HG02571 (cell line): ENCODE results near the gene BRPF1.

Source experiments
- ATAC-seq: cut with Tn5 transposase; IDR thresholded peaks from one replicate; pipeline ENCODE4 v1.9.1; 2021; ENCODE audit warnings: mild to moderate bottlenecking, moderate library complexity; ENCODE audit not compliant: unreplicated experiment

Gene BRPF1

DNA sequence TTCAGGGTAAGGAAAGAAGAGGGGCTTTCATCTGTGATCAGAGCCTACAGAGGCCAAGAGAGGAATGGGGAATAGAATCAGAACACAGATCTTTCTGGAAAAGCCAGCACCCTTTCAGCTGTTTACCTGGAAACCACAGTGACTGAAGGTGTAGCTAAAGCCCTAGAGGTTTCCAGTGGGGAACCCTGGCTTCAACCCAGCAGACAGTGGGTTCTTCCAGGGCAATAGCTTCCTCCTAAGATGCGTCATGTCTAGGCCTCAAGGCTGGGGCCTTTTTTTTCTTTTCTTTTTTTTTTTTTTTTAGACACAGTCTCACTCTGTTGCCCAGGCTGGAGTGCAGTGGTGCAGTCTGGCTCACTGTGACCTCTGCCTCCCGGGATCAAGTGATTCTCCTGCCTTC, 31.0 kb upstream of the BRPF1 start:
- ATAC-seq, result no peak

DNA sequence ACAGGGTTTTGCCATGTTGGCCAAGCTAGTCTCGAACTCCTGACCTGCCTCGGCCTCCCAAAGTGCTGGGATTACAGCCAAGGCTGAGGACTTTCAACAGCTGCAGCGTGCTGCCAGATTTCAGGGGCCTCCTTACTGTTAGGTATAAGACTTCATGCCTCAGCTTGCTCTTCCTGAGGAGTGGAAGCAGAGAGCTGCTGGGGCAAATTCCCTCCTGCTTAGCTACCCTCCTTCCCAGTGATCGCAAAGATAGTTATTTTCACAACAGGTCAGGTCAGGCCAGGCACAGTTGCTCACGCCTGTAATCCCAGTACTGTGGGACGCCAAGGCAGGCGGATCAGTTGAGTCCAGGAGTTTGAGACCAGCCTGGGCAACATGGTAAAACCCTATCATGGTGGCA, 30.5 kb upstream of the BRPF1 start:
- no peak for ATAC-seq

DNA sequence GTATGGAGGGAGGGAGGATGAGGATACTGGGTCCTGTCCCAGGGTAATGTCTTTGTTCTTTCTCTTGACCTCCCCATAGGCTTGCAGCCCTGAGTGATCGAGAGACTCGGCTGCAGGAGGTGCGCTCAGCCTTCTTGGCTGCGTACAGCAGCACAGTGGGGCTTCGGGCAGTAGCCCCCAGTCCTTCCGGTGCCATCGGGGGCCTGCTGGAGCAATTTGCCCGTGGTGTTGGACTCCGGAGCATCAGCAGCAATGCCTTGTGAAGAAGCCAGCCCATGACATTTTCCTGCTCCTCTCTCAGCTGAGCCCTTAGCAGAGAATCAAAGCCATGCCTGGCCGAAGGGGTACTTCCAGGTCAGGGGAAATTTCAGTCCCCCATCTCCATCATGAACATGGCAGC, 29.8 kb upstream of the BRPF1 start:
- ATAC-seq, result no peak

DNA sequence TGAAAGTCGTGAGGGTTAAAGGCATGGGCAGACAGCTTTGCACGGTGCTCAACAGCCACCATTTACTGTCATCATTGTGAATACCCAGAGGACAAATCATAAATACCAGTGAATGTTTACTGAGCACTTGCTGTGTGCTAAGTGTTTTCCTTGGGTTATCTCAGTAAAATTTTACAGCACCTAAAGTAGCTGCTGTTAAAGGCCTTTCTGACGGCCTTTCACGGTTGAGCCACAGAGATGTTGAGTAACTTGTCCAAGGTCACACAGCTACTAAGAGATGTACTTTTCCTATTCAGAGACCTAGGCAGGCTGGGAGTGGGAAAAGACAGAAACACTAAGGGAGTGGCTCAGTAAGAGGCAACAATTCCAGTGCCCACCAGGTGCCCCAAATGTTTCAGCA, 28.3 kb upstream of the BRPF1 start:
- no peak for ATAC-seq

DNA sequence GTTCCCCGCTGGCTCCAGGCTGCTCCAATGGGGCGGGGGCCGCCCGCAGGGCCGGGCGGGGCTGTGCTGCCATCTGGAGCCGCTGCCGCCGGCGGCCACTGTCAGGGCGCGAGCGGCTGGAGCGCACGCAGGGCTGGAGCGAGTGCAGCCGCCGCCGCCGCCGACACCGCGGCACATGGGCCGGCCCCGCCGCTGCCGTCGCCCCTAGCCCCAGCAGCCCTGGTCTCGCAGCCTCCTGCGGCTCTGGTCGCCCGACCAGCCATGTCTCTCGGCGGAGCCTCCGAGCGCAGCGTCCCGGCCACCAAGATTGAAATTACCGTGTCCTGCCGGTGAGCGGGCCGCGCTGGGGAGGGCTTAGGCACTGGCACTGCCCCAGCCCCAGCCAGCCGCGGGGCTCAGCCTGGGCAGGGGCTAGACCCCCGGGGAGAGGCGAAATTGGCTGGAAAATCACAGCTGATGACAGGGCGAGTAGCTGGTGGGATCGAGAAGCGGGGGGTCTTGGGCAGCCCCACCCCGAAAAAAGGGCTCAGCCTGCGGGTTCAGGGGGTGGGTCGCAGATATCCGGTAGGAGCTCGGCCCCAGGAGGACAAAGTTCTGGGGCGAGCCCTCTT, 27.7 kb upstream of the BRPF1 start, which contains the start of gene CPNE9:
Gene CPNE9 (plus strand): TSS at position 98 of the 611 bp plus-strand sequence. CDS start 164 bp downstream, at position 262.
- no peak for ATAC-seq

DNA sequence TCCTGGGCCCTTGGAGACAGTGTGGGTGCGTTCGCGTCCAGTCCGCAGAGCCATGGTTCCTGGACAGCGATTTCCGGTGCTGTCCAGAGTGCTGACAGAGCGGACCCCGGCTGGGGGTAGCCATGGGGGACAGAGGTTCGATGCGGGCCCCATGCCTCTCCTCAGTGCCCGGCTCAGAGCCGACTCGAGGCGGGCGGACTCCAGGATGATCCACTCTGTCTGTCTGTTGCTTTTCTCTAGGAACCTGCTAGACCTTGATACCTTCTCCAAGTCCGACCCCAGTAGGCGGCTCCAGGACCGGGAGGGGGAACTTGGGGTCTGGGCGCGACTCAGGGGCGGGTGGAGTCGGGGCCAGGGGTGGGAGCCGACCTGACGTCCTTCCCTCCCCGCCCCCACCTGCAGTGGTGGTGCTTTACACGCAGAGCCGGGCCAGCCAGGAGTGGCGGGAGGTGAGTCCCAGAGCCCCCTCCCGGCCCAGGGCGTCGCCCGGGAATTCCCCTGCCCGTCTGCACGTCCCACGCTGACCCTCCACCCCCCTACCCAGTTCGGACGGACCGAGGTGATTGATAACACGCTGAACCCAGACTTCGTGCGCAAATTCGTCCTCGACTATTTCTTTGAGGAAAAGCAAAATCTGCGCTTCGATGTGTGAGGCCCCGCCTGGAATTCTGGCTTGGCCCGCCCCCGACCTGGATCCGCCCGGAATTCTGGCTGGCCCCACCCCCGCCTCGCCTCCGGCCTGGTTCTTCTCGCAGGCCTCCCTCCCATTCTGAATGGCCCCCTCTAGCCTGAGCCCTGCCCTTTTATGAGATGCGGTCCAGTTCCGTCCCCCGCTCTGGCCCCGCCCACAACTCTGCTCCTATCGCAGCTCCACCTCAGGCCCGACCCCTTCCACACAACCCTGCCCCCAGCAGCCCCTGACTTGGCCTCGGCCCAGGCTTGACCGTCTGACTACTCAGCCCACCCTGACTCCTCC, 26.9 kb upstream of the BRPF1 start:
- ATAC-seq, result no peak

DNA sequence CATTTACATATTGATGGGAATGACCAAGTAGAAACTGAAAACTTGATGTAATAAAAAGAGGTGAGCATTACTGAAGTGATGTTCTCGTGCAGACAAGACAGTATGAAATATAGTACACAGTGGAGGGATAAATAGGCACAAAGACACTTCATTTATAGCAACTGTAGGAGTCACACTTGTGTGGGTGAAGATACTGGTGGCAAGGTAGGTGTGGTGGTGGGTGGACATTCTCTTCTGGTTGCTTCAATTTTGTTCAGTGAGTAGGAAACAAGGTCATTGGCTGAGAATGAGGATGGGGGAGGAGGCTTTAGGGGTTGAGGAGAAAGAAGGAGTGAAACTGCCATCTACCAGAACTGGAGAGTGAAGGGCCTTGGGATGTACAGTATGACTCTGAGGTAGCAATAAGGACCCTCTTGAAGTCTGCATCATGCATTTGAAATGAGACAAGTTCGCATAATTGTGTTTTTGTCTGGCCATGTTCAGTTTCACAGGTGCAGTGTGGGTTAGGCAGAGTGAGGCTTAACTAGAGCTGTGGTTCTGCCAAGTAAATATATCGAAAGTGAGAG, 21.3 kb upstream of the BRPF1 start:
- ATAC-seq, result no peak

DNA sequence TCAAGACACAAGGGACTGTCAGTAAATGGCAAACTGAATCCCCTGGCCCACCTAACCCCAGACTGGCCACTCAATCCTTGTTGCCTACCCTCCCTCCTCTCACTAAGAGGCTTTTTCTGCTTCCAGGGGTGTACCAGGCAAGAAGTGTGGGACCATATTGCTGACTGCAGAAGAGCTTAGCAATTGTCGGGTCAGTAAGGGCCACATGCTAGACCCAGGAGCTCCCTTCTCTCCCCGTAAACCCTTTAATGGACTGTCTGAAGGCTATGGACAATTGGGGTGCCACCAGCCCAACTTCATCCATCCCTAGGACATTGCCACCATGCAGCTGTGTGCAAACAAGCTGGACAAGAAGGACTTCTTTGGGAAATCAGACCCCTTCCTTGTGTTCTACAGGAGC, 19.1 kb upstream of the BRPF1 start:
- ATAC-seq, result no peak

DNA sequence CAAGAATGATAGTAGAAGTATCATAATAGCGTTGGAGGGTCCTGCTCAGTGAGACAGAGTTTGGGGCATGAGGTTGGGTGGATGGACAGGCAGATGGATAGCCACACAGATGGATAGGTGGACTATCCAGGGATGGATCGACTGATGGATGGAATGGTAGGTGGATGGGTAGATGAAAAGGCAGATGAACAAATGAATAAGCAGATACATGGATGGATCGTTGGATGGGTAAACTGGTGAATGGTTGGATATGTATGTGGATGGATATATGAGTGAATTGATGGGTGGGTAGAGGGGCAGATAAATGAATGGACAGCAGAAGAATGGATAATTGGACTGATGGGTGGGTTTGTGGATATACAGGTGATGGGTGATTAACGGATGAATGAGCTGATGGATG, 18.4 kb upstream of the BRPF1 start:
- ATAC-seq, result no peak

DNA sequence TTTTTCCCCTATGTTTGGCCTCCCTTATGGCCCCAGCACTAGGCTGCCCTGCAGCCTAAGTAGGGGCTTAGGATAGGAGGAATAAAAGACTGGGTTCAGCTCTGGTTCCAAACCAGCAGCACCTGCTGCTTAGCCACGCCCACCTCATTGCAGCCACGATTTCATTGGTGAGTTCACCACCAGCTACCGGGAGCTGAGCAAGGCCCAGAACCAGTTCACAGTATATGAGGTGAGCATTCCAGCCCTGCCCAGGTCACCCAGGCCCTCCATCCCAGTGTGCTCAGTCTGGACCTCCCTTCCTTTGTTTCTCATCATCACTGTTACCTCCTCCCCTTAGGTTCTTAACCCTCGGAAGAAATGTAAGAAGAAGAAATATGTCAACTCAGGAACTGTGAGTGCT, 16.4 kb upstream of the BRPF1 start:
- no peak for ATAC-seq

DNA sequence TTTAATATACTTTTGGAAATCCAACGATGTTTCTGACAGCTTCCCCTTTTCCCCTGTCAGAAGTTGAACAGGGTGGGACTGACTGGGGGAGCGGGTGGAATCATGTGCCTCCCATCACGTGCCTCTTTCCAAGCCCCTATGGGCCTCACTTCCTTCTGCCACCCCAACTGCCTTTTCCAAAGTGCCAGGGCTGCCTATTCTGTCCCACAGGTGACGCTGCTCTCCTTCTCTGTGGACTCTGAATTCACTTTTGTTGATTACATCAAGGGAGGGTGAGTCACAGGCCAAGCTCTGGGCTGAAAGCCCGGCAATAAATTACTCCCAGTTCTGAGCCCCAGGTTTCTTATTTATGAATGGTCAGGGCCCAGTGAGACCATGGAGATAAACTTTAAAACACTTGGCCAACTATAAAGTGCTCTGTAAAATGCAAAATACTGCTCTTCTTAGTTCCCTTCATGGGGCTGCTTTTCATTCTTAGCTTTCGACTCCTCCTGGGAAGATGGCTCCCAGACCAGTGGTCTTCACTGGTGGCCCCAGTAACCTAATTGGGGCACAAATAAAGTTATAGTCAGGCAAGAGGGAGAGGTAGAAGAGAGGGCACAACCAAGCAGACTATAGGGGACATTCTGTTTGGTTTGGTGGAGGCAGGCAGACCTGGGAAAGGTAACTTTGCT, 15.6 kb upstream of the BRPF1 start:
- no peak for ATAC-seq

DNA sequence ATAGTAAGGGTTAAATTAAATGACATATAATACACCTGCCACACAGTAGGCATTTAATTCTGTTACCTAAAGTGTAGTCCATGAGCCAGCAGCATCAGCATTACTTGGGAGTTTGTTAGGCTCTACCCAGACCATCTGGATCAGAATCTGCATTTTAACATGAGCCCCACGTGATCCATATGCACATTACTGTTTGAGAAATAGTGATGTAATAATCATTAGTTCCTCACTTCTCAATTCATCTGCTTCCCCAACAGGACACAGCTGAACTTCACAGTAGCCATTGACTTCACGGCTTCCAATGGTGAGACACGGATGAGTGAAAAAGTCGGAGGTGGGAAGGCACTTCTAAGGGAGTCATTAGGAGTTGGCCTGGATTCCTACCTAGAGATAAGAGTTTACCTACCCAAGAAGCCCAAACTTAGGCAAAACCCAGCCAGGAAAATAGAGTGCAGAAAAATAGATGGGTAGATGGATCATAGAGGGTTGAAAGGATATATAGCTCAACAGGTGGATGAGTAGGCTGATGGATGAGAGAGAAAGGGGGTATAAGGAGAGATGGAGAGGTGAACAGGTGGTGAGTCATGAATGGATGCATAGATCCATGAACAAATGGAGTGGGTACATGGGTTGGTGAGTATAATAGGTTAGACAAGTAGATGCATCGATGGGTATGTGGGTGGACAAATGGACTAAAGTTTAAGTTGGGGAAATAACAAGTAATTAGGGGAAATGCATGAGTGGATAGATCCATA, 14.6 kb upstream of the BRPF1 start:
- no peak for ATAC-seq

DNA sequence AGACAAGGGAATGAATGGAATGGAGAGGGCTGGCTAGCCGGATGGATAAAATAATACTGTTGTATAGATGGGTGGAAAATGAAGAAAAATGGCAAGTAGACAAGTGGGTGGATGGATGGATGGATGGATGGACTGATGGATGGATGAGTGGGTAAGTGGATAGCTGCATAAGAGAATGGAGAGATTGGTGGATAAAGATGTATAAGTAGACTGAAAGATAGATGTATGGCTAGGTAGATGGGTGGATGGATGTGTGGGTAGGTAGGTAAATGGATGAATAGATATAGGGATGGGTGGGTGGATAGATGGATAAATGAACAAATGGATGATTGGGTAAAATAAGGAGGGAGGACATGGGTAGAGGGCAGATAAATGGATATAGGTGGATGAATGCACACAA, 14.0 kb upstream of the BRPF1 start:
- no peak for ATAC-seq

DNA sequence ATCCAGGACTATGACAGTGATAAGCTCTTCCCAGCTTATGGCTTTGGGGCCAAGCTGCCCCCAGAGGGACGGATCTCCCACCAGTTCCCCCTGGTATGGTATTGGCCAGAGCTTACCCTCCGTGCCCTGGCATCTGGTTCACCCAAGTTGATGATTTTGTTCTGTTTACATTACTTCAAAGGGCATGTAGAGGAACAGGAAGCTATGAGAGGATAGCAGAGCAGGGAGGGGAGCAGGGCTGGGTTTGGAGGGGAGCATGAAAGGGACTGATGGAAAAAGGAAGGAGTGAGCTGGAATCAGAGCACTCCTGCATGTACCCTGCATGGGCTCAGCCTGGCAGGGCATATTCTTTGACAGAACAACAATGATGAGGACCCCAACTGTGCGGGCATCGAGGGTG, 13.4 kb upstream of the BRPF1 start:
- ATAC-seq, result no peak

DNA sequence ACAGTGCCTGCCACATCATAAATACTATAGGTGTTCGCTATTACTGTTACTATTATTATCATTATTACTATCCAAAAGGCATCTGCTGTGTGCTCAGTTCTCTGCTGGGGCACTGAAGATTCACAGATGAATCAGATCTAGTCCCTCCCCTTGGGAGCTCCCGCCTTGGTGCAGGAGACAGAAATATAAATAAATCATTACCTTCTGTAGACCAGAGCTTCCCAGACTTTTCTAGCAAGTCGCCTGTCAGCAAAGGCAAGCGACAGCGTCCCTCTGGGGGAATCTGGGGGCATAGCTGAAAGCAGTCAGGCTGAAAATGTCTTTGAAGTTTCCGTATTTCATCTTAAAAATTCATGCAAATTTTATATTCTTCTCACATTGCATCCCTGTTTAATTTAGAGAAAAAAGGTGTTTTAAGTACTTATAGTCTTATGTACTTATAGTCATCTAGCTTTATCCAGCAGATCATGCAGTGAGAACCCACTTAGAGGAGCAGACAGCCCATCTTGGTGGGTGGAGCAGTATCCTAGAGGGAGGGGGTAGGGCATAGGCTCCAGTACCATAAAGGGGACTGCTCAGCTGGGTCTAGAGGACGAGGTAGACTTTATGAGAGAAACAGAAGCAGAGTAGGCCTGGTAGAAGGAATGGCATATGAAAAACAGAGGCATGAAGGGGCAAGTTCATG, 10.4 kb upstream of the BRPF1 start:
- ATAC-seq, result no peak

DNA sequence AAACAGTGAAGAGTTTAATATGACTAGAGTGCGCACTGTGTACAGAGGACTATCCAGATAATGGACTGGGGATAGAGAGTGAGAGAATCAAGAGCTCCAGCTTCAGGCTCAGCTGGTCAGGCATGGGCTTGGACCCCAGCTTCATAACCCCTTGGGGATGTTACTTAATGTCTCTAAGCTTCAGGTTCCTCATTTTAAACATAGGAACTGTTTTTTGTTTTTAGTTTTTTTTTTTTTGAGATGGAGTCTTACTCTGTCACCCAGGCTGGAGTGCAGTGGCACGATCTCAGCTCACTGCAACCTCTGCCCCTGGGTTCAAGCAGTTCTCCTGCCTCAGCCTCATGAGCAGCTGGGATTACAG, 9.9 kb upstream of the BRPF1 start:
- ATAC-seq, result no peak

DNA sequence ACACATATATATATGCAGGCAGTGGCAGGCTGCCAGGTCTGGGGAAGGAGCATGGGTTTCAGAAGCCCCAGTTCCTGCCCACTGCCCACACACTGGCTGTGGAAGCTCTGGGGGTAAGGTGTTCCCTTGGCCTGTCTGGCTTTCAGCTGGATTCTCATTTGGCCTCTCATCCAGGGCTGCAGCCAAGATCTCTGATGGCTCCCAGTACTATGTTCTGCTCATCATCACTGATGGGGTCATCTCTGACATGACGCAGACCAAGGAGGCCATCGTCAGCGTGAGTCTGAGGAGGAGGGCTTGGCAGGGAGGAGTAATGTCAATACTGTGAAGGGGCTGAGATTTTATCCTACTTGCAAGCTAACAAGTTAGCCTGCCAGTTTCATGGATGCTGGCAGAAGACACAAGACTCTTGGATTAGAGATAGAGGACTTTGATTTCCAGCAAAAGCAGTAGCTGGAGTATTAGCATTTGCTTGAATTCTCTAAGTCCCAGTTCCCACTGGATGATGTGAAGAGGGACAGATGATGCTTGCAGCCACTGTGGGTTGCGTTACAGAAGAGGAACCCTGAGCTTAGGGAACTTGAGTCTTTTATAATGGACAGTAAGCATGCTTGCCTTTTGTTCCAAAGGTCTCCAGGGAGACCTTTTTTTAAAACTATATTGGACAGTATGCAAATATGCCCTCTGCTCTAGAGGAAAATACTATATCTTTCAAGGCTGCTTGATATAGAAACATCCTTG, 5.6 kb upstream of the BRPF1 start:
- no peak for ATAC-seq

DNA sequence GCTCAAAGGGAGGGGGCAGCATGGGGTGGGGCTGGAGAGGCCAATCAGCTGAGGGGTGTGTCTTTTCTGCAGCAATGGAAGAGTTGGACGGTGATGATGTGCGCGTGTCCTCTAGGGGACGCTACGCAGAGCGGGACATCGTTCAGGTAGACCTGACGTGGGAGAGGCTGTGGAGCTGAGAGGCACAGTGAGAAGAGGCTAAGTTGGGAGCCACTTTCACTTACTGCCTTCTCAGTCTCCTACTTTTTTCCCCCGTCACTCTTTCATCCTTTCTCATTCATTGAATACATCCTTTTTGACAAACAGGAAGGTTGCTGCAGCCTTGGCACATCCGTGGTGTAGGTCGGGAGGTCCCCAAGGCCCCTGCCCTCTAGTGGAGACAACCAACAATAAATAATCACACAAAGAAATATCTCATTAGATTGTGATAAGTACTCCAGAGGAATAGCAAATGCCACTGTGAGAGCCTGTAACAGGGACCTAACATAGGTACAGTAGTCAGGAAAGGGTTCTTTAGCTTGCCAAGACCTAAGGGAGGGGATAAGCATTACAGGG, 4.4 kb upstream of the BRPF1 start:
- ATAC-seq, result no peak

DNA sequence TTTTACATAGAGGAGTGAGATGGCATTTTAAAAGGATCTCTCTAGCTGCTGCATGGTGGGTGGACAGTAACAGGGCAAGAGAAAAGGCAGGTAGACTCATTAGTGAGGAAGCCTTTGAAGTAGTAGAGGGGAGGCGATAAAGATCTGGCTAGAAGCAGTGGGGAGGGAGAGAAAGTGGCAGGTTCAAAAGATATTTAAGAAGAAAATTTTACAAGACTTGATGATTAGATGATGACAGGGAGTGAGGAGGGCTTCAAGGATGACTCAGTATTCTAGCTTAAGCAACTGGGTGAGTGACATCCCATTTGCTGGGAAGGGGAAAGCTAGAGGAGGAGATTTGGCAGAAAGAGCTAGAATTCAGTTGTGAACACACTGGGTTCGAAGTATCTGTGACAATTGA, 3.8 kb upstream of the BRPF1 start:
- no peak for ATAC-seq
